ENCODE measurements around the gene NUF2. TPM values are rescaled to one million over a fixed set of nuclear protein-coding genes. Genes with fewer than 3 reads are reported as not detected.

The NUF2 gene
- total and polyA plus RNA-seq, 2 donors (not counting 1 experiment from before 2014, with no cell fraction given): 0.94 to 1.3 TPM

DNA sequence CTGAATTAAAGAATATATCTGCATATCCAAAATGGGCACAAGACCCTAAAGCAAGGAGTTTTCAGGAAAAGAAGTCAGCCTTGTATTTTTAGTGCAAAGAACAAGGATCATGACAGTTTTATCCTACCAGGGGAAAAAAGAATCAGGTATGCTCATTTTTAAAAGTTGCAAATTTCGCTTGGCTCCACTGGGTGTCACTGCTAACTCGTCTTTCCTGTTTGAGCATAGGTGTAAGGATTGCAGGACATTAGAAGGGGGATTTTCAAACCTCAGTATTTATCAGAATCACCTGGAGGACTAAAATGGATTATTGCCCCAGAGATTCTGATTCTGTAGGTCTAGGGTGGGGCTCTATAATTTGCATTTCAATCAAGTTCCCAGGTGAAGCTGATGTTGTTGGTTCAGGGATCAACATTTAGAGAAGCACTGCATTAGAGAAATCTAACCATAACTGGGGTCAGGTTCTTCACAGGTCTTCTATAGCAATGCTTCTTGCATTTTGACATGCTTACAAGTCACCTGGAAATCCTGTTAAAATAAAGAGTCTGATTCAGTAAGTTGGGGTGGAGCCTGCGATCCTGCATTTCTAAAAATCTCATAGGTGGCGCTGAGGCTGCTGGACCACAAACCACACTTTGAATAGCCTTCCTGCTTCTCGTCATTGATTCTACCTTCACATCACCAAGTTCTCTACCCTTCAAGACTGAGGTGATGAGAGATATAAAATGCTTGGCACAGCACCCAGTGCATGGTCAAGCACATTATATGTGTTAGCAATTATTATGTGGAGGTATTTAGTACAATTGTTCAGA is 39.6 kb downstream of the NUF2 start:
- Histone ChIP-seq H3K9ac (ENCODE audit: low read length) (no peak overlapping the region), H3K4me2 (replicated peaks; ENCODE audit: low read depth, low read length, poor library complexity, severe bottlenecking) (no peak overlapping the region), H3K36me3 (replicated peaks in 1 of 2; ENCODE audit: control extremely low read depth in 1 of 2, control insufficient read depth in 1 of 2, extremely low read depth in 1 of 2, insufficient read depth in 2 of 2, low read length in 1 of 2) (no peaks in the 10 kb centered on the region), H2AFZ (ENCODE audit: insufficient read depth, low read depth, low read length, poor library complexity, severe bottlenecking) (no peak overlapping the region), H3K4me3 (ENCODE audit: control extremely low read depth in 1 of 5, extremely low read depth in 1 of 5, insufficient read depth in 1 of 5, low read depth in 2 of 5, low read length in 4 of 5) (no peak overlapping the region), H3K27ac (ENCODE audit: low read length in 2 of 2) (no peak overlapping the region), H3K4me1 (ENCODE audit: control insufficient read depth in 2 of 2, insufficient read depth in 2 of 2, low read length in 2 of 2) (peaks cover 0 to 5% of the 10 kb centered on the region in 2 donors), H4K20me1 (ENCODE audit: control insufficient read depth, insufficient read depth, low read length, poor library complexity, severe bottlenecking) (no peaks in the 10 kb centered on the region), H3K79me2 (ENCODE audit: control insufficient read depth, insufficient read depth, low read length) (no peaks in the 10 kb centered on the region), H3K9me3 (ENCODE audit: control extremely low read depth in 1 of 3, control insufficient read depth in 2 of 3, insufficient read depth in 1 of 3, low read length in 2 of 3) (no peaks in the 10 kb centered on the region), H3K27me3 (replicated peaks in 1 of 4; ENCODE audit: control extremely low read depth in 1 of 4, control insufficient read depth in 3 of 4, insufficient read depth in 4 of 4, low read length in 3 of 4) (no peaks in the 10 kb centered on the region)
- no peak overlapping the region for H3K27ac Mint-ChIP-seq
- TF ChIP-seq, protein P1, sequence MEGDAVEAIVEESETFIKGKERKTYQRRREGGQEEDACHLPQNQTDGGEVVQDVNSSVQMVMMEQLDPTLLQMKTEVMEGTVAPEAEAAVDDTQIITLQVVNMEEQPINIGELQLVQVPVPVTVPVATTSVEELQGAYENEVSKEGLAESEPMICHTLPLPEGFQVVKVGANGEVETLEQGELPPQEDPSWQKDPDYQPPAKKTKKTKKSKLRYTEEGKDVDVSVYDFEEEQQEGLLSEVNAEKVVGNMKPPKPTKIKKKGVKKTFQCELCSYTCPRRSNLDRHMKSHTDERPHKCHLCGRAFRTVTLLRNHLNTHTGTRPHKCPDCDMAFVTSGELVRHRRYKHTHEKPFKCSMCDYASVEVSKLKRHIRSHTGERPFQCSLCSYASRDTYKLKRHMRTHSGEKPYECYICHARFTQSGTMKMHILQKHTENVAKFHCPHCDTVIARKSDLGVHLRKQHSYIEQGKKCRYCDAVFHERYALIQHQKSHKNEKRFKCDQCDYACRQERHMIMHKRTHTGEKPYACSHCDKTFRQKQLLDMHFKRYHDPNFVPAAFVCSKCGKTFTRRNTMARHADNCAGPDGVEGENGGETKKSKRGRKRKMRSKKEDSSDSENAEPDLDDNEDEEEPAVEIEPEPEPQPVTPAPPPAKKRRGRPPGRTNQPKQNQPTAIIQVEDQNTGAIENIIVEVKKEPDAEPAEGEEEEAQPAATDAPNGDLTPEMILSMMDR (IDR thresholded peaks at IDR 0.05): no peak
- no peak for TF ChIP-seq EZH2 (IDR thresholded peaks at IDR 0.05; ENCODE audit: borderline replicate concordance, insufficient read depth, low read depth, low read length, poor library complexity, severe bottlenecking)
- H3K4me3 Mint-ChIP-seq: no peak overlapping the region
- intact Hi-C loops (cut with micrococcal nuclease): no loop called here
- WGBS (ENCODE audit: insufficient coverage): 80% methylated on average over 1 of the region's 5 CpGs
- no peaks in the 10 kb centered on the region for H3K9me3 Mint-ChIP-seq (ENCODE audit: insufficient read depth)
- POLR2A ChIA-PET: no interaction called here
- CTCF ChIA-PET: no interaction called here
- H3K4me1 Mint-ChIP-seq: peaks cover 7% of the 10 kb centered on the region
- DNase-seq (no peak), ATAC-seq (ENCODE audit: low read depth) (no peak)
- H3K27me3 Mint-ChIP-seq: peaks cover 11% of the 10 kb centered on the region

DNA sequence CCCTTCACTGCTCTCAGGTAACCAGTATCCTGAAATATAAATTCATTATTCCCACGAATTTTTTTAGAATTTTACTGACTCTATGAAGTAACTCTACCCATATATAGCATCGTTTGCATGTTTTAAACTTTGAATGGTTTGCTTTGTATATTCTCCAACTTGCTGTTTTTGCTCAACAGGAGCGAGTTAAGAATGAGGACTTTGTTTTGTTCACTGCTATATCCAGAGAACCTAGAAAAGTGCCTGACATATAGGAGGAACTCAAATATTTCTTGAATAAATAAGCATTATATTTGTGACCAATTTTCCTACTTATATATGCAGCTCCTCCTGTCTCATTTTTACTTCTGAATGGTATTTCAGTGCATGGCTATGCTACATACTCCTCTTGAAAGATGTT is 43.4 kb downstream of the NUF2 start:
- no CpG with 5 or more reads among the region's 3 CpGs for WGBS (ENCODE audit: insufficient coverage)
- CTCF ChIA-PET: interaction anchor here (1.2 kb wide), 1 partner anchor 10 kb away, joined by 4 read pairs; no protein-coding TSS in a partner anchor

More for the DNA sequence above, 43.4 kb downstream of the NUF2 start:
- peaks cover 0 to 3% (median 0%) of the 10 kb centered on the region in 4 experiments for H3K27me3 ChIP-seq (replicated peaks in 1 of 4; ENCODE audit: control extremely low read depth in 1 of 4, control insufficient read depth in 3 of 4, insufficient read depth in 4 of 4, low read length in 3 of 4)
- peaks cover 0 to 5% of the 10 kb centered on the region in 2 donors for H3K4me1 ChIP-seq (ENCODE audit: control insufficient read depth in 2 of 2, insufficient read depth in 2 of 2, low read length in 2 of 2)
- TF ChIP-seq, protein P1 (IDR thresholded peaks at IDR 0.05): no peak
- no peak for TF ChIP-seq EZH2 (IDR thresholded peaks at IDR 0.05; ENCODE audit: borderline replicate concordance, insufficient read depth, low read depth, low read length, poor library complexity, severe bottlenecking)
- ATAC-seq (ENCODE audit: low read depth) (no peak), DNase-seq (no peak)
- H3K79me2 ChIP-seq (ENCODE audit: control insufficient read depth, insufficient read depth, low read length): no peaks in the 10 kb centered on the region
- H3K4me2 ChIP-seq (replicated peaks; ENCODE audit: low read depth, low read length, poor library complexity, severe bottlenecking): no peak overlapping the region
- no peaks in the 10 kb centered on the region for H3K9me3 Mint-ChIP-seq (ENCODE audit: insufficient read depth)
- H3K4me3 Mint-ChIP-seq: no peak overlapping the region
- H3K27ac Mint-ChIP-seq: no peak overlapping the region
- POLR2A ChIA-PET: no interaction called here
- H3K4me1 Mint-ChIP-seq: peaks cover 7% of the 10 kb centered on the region
- H2AFZ ChIP-seq (ENCODE audit: insufficient read depth, low read depth, low read length, poor library complexity, severe bottlenecking): no peak overlapping the region
- no peak overlapping the region for H3K9ac ChIP-seq (ENCODE audit: low read length)
- peaks cover 12% of the 10 kb centered on the region for H3K27me3 Mint-ChIP-seq
- H3K4me3 ChIP-seq (ENCODE audit: control extremely low read depth in 1 of 5, extremely low read depth in 1 of 5, insufficient read depth in 1 of 5, low read depth in 2 of 5, low read length in 4 of 5): no peak overlapping the region
- intact Hi-C loops (cut with micrococcal nuclease): no loop called here
- no peaks in the 10 kb centered on the region for H4K20me1 ChIP-seq (ENCODE audit: control insufficient read depth, insufficient read depth, low read length, poor library complexity, severe bottlenecking)
- no peak overlapping the region for H3K27ac ChIP-seq (ENCODE audit: low read length in 2 of 2)
- H3K9me3 ChIP-seq (ENCODE audit: control extremely low read depth in 1 of 3, control insufficient read depth in 2 of 3, insufficient read depth in 1 of 3, low read length in 2 of 3): no peaks in the 10 kb centered on the region
- H3K36me3 ChIP-seq (replicated peaks in 1 of 2; ENCODE audit: control extremely low read depth in 1 of 2, control insufficient read depth in 1 of 2, extremely low read depth in 1 of 2, insufficient read depth in 2 of 2, low read length in 1 of 2): no peaks in the 10 kb centered on the region
